ENCODE data around the gene LDHB.

GRCh38 chr12:21675096-21675495 is 17.5 kb upstream of the LDHB start:
- TF ChIP-seq EZH2phosphoT487 (IDR thresholded peaks at IDR 0.05; ENCODE audit: low read depth), result no peak
- TF ChIP-seq CTCF (IDR thresholded peaks at IDR 0.05; ENCODE audit: low read depth, low read length), result no peak
